Neutrophil (primary cell): ENCODE data around the gene CABLES2.

Experiments used
- H3K27ac ChIP-seq: fragments of 200-600 bp; sonication (generic); 2 replicates; pipeline ENCODE4 v1.5.1; 2016; ENCODE audit warnings: mild to moderate bottlenecking, moderate library complexity
- H3K27me3 ChIP-seq: fragments of 200-600 bp; sonication (generic); 2 replicates; pipeline ENCODE4 v1.6.0; 2016; ENCODE audit warnings: mild to moderate bottlenecking
- H3K36me3 ChIP-seq: fragments of 200-600 bp; sonication (generic); 2 replicates; pipeline ENCODE4 v1.5.1; 2017
- H3K4me1 ChIP-seq, 2 experiments: fragments of 200-600 bp in 1 of 2; sonication (generic) in 1 of 2; 1 replicate in 1 of 2; 2 replicates in 1 of 2; pipeline versions ENCODE4 v1.5.1 to v1.6.1; 2013 to 2016; ENCODE audit warnings: low read depth in 1 of 2, low read length in 1 of 2, mild to moderate bottlenecking in 1 of 2, moderate library complexity in 1 of 2; ENCODE audit not compliant: control insufficient read depth in 1 of 2, insufficient read depth in 1 of 2
- H3K4me3 ChIP-seq, 2 experiments: fragments of 200-600 bp in 1 of 2; sonication (generic) in 1 of 2; 1 replicate in 1 of 2; 2 replicates in 1 of 2; pipeline ENCODE4 v1.5.1; 2013 to 2016; ENCODE audit warnings: low read depth in 1 of 2, low read length in 1 of 2, mild to moderate bottlenecking in 1 of 2, moderate library complexity in 1 of 2
- H3K9me3 ChIP-seq: fragments of 200-600 bp; sonication (generic); 2 replicates; pipeline ENCODE4 v1.5.1; 2016
- TF ChIP-seq, protein P1 (sequence below): fragments of 200-600 bp; sonication (generic); IDR thresholded peaks from 2 replicates; pipeline ENCODE4 v1.5.1; 2016; ENCODE audit warnings: antibody characterized with exemption

CABLES2 gene

DNA sequence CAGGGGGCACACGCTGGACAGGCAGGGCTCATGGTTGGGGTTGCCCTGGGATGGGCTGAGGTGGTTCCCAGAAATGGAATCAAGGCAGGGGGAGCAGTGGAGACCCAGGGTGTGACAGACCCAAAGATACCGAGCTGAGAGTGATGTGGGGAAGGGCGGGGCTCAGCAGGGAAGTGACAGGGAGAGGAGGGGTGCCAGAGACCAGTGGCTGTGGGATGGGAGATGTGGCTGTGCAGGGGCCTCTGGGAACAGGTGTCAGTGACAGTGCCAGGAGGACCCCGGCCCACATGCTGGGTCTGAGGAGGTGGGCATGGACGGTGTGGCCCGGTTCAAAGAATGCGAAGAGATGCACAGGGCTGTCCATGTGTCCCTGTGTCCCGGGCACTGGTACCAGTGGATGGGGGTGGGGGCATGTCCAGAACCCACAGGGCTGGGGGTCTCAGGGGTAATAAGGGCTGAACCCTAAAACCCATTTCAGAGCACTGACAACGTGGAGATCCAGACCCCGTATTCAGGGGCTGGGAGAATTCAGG lies 1.0 kb downstream of the CABLES2 start:
- Histone ChIP-seq H3K9me3 (no peaks in the 10 kb centered on the region), H3K36me3 (peaks cover 19% of the 10 kb centered on the region), H3K4me3 (peak overlapping the region; percentile 55 to 59), H3K4me1 (peaks cover 29 to 38% of the 10 kb centered on the region in 2 experiments), H3K27ac (peak overlapping the region; percentile 68), H3K27me3 (peaks cover 16% of the 10 kb centered on the region)
- TF ChIP-seq, protein P1, sequence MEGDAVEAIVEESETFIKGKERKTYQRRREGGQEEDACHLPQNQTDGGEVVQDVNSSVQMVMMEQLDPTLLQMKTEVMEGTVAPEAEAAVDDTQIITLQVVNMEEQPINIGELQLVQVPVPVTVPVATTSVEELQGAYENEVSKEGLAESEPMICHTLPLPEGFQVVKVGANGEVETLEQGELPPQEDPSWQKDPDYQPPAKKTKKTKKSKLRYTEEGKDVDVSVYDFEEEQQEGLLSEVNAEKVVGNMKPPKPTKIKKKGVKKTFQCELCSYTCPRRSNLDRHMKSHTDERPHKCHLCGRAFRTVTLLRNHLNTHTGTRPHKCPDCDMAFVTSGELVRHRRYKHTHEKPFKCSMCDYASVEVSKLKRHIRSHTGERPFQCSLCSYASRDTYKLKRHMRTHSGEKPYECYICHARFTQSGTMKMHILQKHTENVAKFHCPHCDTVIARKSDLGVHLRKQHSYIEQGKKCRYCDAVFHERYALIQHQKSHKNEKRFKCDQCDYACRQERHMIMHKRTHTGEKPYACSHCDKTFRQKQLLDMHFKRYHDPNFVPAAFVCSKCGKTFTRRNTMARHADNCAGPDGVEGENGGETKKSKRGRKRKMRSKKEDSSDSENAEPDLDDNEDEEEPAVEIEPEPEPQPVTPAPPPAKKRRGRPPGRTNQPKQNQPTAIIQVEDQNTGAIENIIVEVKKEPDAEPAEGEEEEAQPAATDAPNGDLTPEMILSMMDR = no peak

DNA sequence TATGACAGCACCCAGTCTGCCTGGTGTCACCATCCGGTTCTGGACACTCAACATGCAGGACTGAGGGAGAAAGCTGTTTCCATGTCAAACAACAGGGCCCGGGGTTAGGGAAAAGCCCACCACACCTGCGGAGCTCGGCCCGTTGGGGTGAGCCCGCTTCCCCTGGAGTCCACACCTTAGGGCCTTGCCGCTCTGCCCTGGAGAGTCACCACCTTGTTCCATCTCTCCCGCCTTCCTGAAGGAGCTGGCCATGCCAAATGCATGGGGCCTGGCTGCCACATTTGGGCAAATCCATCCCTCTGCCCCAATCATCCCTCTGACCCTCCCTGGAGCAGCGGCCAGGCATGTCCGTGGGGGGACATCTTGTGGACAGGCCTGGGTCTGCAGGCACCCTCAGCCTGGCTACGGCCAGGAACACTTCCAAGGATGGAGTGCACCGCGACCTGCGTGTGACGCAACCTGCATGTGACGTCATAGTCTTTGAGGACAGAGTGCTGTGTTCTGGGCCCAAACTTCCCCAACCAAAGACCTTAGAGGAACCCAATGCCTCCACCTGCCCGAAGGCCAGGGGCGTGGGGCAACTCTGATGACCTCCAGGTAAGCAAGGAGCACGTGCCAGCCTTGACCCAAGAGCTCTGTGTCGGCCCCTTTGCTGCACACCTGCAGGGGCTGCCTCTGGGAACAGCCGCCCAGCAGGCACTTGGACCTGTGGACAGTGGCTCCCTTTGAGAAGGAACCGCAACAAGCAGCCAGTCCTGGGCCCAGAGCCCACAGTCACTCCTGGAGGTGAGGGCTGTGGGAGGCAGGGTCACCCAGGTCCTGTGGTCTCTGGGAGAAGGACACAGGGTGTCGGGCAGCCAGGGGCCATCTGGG lies 1.7 kb downstream of the CABLES2 start:
- H3K4me1 ChIP-seq = peaks cover 28 to 36% of the 10 kb centered on the region in 2 experiments
- TF ChIP-seq, protein P1 = peak; percentile 40
- peaks cover 9% of the 10 kb centered on the region for H3K27me3 ChIP-seq
- H3K4me3 ChIP-seq = peak overlapping the region; percentile 55 to 59
- peak overlapping the region; percentile 68 for H3K27ac ChIP-seq
- H3K9me3 ChIP-seq = no peaks in the 10 kb centered on the region
- peaks cover 21% of the 10 kb centered on the region for H3K36me3 ChIP-seq

DNA sequence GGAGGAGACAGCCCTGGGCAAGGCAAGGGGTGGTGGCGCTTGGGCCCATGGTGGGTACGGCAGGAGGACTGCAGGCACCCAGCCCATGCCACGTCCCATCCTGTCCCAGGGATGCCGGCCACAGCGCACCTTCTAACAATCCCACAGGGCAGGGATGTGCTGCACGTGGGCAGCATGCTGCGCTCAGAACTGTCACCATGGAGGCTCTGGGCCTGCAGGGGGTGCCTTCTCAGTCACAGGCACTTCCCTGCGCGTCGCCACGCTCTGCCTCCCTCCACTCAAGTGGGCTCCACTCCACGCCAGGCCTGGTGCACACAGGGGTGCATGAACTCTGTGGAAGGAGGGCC lies 2.4 kb downstream of the CABLES2 start:
- peaks cover 22 to 30% of the 10 kb centered on the region in 2 experiments for H3K4me1 ChIP-seq
- TF ChIP-seq, protein P1 = no peak
- H3K4me3 ChIP-seq = no peak overlapping the region
- H3K27me3 ChIP-seq = peaks cover 3% of the 10 kb centered on the region
- peaks cover 21% of the 10 kb centered on the region for H3K36me3 ChIP-seq
- H3K27ac ChIP-seq = peak overlapping the region; percentile 68
- no peaks in the 10 kb centered on the region for H3K9me3 ChIP-seq

DNA sequence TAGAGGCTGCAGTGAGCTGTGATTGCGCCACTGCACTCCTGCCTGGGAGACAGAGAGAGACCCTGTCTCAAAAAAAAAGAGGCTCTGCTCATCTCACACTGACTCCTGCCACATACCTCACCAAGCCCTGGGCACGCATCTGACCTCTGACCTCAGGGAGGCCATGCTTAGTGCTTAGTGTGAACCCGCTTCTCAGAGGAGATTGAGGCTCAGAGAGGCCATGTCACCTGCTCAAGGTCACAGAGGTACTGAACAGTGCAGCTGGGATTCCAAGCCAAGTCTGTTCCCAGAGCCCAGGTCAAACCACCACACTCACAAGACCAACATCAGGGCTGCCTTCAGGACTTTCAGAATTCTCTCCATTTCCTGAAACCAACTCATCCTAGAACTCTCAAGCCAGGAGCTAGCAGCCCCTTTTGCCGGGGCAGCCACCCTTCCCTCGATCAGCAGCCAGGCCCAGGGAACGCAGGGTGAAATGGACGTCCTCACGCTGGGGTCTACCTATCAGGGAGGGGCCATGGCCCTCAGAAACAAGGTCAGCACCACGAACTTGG lies 2.9 kb downstream of the CABLES2 start:
- Histone ChIP-seq H3K4me1 (peaks cover 22 to 29% of the 10 kb centered on the region in 2 experiments), H3K27ac (no peak overlapping the region), H3K27me3 (no peaks in the 10 kb centered on the region), H3K4me3 (no peak overlapping the region), H3K36me3 (peaks cover 21% of the 10 kb centered on the region), H3K9me3 (no peaks in the 10 kb centered on the region)
- TF ChIP-seq, protein P1 = no peak

DNA sequence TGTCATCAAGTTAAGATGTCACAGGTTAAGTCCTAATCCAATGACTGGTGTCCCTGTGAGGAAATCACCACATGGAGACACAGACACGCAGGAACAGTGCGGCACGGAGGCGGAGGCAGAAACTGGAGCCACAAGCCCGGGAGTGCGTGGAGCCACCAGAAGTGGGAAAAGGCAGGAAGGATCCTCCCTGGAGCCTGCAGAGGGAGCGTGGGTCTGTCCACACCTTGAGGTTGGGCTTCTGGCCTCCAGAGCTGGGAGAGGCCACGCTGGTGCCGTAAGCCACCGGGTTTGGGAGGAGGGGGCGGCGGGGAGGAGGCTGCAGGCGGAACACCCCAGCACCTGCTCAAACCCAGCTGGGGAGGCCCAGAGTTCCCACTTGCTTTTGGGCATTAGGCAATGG lies 3.8 kb downstream of the CABLES2 start:
- TF ChIP-seq, protein P1 = no peak
- no peaks in the 10 kb centered on the region for H3K27me3 ChIP-seq
- no peaks in the 10 kb centered on the region for H3K9me3 ChIP-seq
- H3K36me3 ChIP-seq = peaks cover 21% of the 10 kb centered on the region
- no peak overlapping the region for H3K4me3 ChIP-seq
- H3K4me1 ChIP-seq = peaks cover 22 to 29% of the 10 kb centered on the region in 2 experiments
- H3K27ac ChIP-seq = no peak overlapping the region
